Measurements from ENCODE around the gene ARMC8. TPM values are rescaled to one million over a fixed set of nuclear protein-coding genes. Genes with fewer than 3 reads are reported as not detected.

ARMC8 gene
- total and polyA plus RNA-seq, 2 of the 8 experiments (the other 6 are each of a cell fraction or from before 2014, with no cell fraction given): 47.3 to 58.5 TPM

- Histone ChIP-seq H3K36me3 (ENCODE audit: control insufficient read depth in 2 of 4, insufficient read depth in 4 of 4, low read length in 3 of 4) (peaks cover 8 to 61% (median 34%) of the 10 kb centered on the region in 4 experiments), H2AK5ac (ENCODE audit: low read depth, low read length) (no peak overlapping the region), H3K27me3 (replicated peaks in 1 of 4; ENCODE audit: control insufficient read depth in 3 of 4, extremely low read depth in 1 of 4, insufficient read depth in 3 of 4, low read length in 3 of 4) (no peaks in the 10 kb centered on the region), H3K4me1 (replicated peaks in 1 of 4; ENCODE audit: control insufficient read depth in 3 of 4, insufficient read depth in 4 of 4, low read length in 3 of 4) (no peaks in the 10 kb centered on the region), H3K23ac (ENCODE audit: insufficient read length) (no peak overlapping the region), H2BK15ac (ENCODE audit: low read length) (no peak overlapping the region), H2AFZ (ENCODE audit: low read length) (no peak overlapping the region), H3K56ac (replicated peaks; ENCODE audit: insufficient read length, low read depth, low read length) (no peak overlapping the region), H3K79me2 (ENCODE audit: control insufficient read depth in 1 of 2, insufficient read depth in 2 of 2, low read length in 2 of 2) (no peaks in the 10 kb centered on the region), H2BK120ac (replicated peaks; ENCODE audit: low read depth, low read length) (no peak overlapping the region), H4K5ac (ENCODE audit: insufficient read length, low read depth, low read length) (no peak overlapping the region), H4K20me1 (replicated peaks in 1 of 2; ENCODE audit: control insufficient read depth in 1 of 2, insufficient read depth in 2 of 2, low read length in 2 of 2) (no peaks in the 10 kb centered on the region), H3K4me3 (ENCODE audit: extremely low read depth in 1 of 4, insufficient read depth in 2 of 4, low read depth in 3 of 4, low read length in 4 of 4) (no peak overlapping the region), H3K9ac (replicated peaks in 1 of 4; ENCODE audit: extremely low read depth in 1 of 4, low read depth in 3 of 4, low read length in 3 of 4) (no peak overlapping the region), H2BK12ac (ENCODE audit: low read depth, low read length) (no peak overlapping the region), H3K9me3 (ENCODE audit: insufficient read depth in 2 of 2, low read depth in 1 of 2, low read length in 1 of 2) (no peaks in the 10 kb centered on the region), H3K79me1 (ENCODE audit: low read depth, low read length) (no peaks in the 10 kb centered on the region), H4K8ac (ENCODE audit: extremely low read depth, insufficient read depth, low read length) (no peak overlapping the region), H3K4me2 (ENCODE audit: insufficient read depth in 1 of 2, low read depth in 2 of 2, low read length in 2 of 2) (no peak overlapping the region), H2BK20ac (ENCODE audit: low read length) (no peak overlapping the region), H3K18ac (ENCODE audit: extremely low read depth, low read length) (no peak overlapping the region), H3K14ac (ENCODE audit: insufficient read length) (no peak overlapping the region), H4K91ac (replicated peaks; ENCODE audit: insufficient read length, low read length) (no peak overlapping the region), H3K23me2 (ENCODE audit: low read depth, low read length) (no peaks in the 10 kb centered on the region), H3K4ac (replicated peaks; ENCODE audit: insufficient read length, low read depth, low read length) (no peak overlapping the region), H3K27ac (ENCODE audit: low read depth, low read length) (no peak overlapping the region), H2BK5ac (ENCODE audit: low read depth, low read length) (no peak overlapping the region)
- no peak for FAIRE-seq
- no peak for TF ChIP-seq TEAD4 (IDR thresholded peaks at IDR 0.05; ENCODE audit: low read depth, low read length)
- TF ChIP-seq, protein P1, sequence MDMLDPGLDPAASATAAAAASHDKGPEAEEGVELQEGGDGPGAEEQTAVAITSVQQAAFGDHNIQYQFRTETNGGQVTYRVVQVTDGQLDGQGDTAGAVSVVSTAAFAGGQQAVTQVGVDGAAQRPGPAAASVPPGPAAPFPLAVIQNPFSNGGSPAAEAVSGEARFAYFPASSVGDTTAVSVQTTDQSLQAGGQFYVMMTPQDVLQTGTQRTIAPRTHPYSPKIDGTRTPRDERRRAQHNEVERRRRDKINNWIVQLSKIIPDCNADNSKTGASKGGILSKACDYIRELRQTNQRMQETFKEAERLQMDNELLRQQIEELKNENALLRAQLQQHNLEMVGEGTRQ (IDR thresholded peaks at IDR 0.05; ENCODE audit: low read length): no peak
- no peak for TF ChIP-seq CHD2 (IDR thresholded peaks at IDR 0.05; ENCODE audit: low read length)
- no peak for TF ChIP-seq ZNF274 (IDR thresholded peaks at IDR 0.05; ENCODE audit: borderline replicate concordance, extremely low read depth, low read length)
- no peak for TF ChIP-seq TAF1 (IDR thresholded peaks at IDR 0.05; ENCODE audit: low read depth, low read length)
- no peak for TF ChIP-seq KDM1A (IDR thresholded peaks at IDR 0.05; ENCODE audit: borderline replicate concordance, low read length)
- no peak for TF ChIP-seq TCF12 (IDR thresholded peaks at IDR 0.05; ENCODE audit: low read depth, low read length)
- TF ChIP-seq KDM4A (IDR thresholded peaks at IDR 0.05; ENCODE audit: low read depth, low read length, severe bottlenecking): no peak
- TF ChIP-seq HDAC2 (IDR thresholded peaks at IDR 0.05; ENCODE audit: borderline replicate concordance in 1 of 2, low read depth in 2 of 2, low read length in 2 of 2): no peak
- no peak for TF ChIP-seq SP1 (IDR thresholded peaks at IDR 0.05; ENCODE audit: low read depth, low read length)
- no peak for TF ChIP-seq ASH2L (IDR thresholded peaks at IDR 0.05; ENCODE audit: low read length)
- TF ChIP-seq RFX5 (IDR thresholded peaks at IDR 0.05; ENCODE audit: borderline replicate concordance, low read depth, low read length): no peak
- no peak for TF ChIP-seq PHF8 (conservative IDR thresholded peaks at IDR 0.05; ENCODE audit: low read depth, low read length)
- TF ChIP-seq NRF1 (IDR thresholded peaks at IDR 0.05; ENCODE audit: low read depth, low read length): no peak
- DNase-seq (ENCODE audit: low read depth in 1 of 2, low spot score in 2 of 2): no peak
- 100% methylated on average over 2 of the region's 2 CpGs; no CpG with 5 or more reads in 1 of the 2 experiments for WGBS, 2 experiments (ENCODE audit: extremely low coverage in 1 of 2, insufficient coverage in 1 of 2, insufficient read length in 1 of 2, insufficient replicate concordance in 2 of 2, low coverage in 1 of 2, low lambda C conversion rate in 2 of 2, missing lambda C conversion rate in 1 of 2)
- POLR2A ChIA-PET (ENCODE audit: partially characterized antibody): interaction anchor here (0.7 kb wide), 1 partner anchor 36 kb away, joined by 3 read pairs; no protein-coding TSS in a partner anchor
- CTCF ChIA-PET (ENCODE audit: partially characterized antibody): no interaction called here
Observed at GRCh38 chr3:138165061-138165460, 22.0 kb upstream of the ARMC8 start.

Data from H1 (cell line).